Kidney (tissue), 14 donors: ENCODE results near the gene HIBADH. TPM values are rescaled to one million over a fixed set of nuclear protein-coding genes. Genes with fewer than 3 reads are reported as not detected.
A peak's percentile ranks its signal among the peaks of the same experiment; 100 is the strongest.
"Not testable (repeated sequence)": the region's sequence is repeated elsewhere in the genome, so short reads cannot be mapped to it uniquely, and the experiment has no call there.

ENCODE experiments used
- DNase-seq, 5 donors: peaks; one replicate each; pipeline ENCODE4 v3.0.0-alpha.2; 2013 to 2020
- FAIRE-seq: peaks from 2 replicates; lab custom pipeline; 2012; peaks lifted over from hg19 to GRCh38; lab: Jason Lieb, UNC
- H3K27ac ChIP-seq, 2 donors: one replicate each; pipeline ENCODE4 v1.7.0; 2013; ENCODE audit warnings: low read depth in 2 of 2, low read length in 2 of 2, inconsistent platforms in 1 of 2
- H3K27me3 ChIP-seq: one replicate; pipeline ENCODE4 v1.7.1; 2013; ENCODE audit warnings: low read length, inconsistent platforms; ENCODE audit not compliant: control insufficient read depth, insufficient read depth
- H3K36me3 ChIP-seq, 3 donors: one replicate each; pipeline versions ENCODE4 v1.7.0 to v1.7.1; 2013; ENCODE audit warnings: low read length in 3 of 3, control low read depth in 1 of 3, inconsistent platforms in 1 of 3; ENCODE audit not compliant: insufficient read depth in 3 of 3, control insufficient read depth in 2 of 3
- H3K4me1 ChIP-seq, 3 donors: one replicate each; pipeline versions ENCODE4 v1.7.0 to v1.7.1; 2013; ENCODE audit warnings: low read length in 3 of 3, inconsistent platforms in 1 of 3, low read depth in 1 of 3; ENCODE audit not compliant: control insufficient read depth in 2 of 3, insufficient read depth in 2 of 3
- H3K4me3 ChIP-seq, 3 donors: one replicate each; pipeline versions ENCODE4 v1.7.0 to v1.8.1; 2013; ENCODE audit warnings: low read length in 3 of 3, control low read depth in 1 of 3, inconsistent platforms in 1 of 3
- H3K9ac ChIP-seq, 3 donors: one replicate each; pipeline versions ENCODE4 v1.7.0 to v1.7.1; 2013; ENCODE audit warnings: low read length in 3 of 3, control low read depth in 1 of 3, inconsistent platforms in 1 of 3
- H3K9me3 ChIP-seq, 3 donors: one replicate each; pipeline versions ENCODE4 v1.7.0 to v1.7.1; 2013; ENCODE audit warnings: low read length in 3 of 3, control low read depth in 1 of 3, inconsistent platforms in 1 of 3; ENCODE audit not compliant: control insufficient read depth in 2 of 3, insufficient read depth in 1 of 3
- CTCF ChIP-seq: IDR thresholded peaks from 3 replicates; pipeline ENCODE4 v1.5.1; 2012; ENCODE audit warnings: mild to moderate bottlenecking, moderate library complexity, borderline replicate concordance; ENCODE audit not compliant: insufficient read depth; ENCODE audit errors: extremely low read depth
- intact Hi-C: fragments of 100-400 bp; cut with DNase I; formaldehyde crosslinking; loops from one replicate; pipeline ENCODE4 v1.11.1; 2022
- polyA plus RNA-seq: library from polyadenylated mRNA; stranded (reverse); fragments of 350-450 nt; fragmentation: Illumina TruSeq; extraction: RNeasy Lipid Tissue Mini Kit (QIAGEN cat#74804); gene quantifications from one replicate; pipeline ENCODE4 v1.2.3, GENCODE V29; 2014; ENCODE audit warnings: low read depth, low replicate concordance; ENCODE audit not compliant: insufficient read depth
- total RNA-seq: library from RNA; stranded (reverse); fragmentation: NEBNext Ultra II Directional; extraction: Animal tissue kit (Norgen Biotek cat#: 25700); gene quantifications from one replicate; pipeline ENCODE4 v1.2.1, GENCODE V29; 2021
- donor health status: control.
- donor health status: control.
- donor health status: control.
- donor health status: control.
- donor health status: control.
- donor health status: DM: yes; HTN: yes; CAD: no.
- donor health status: Normal renal cell carcinoma (clear cell type).

The HIBADH gene
- total and polyA plus RNA-seq, 2 donors from 2014 or later, result 42.6 to 160 TPM

GRCh38 chr7:27641581-27642230, 21.0 kb downstream of the HIBADH start:
- DNase-seq (no peak), FAIRE-seq (no peak)
- intact Hi-C loops, result no loop called here
- TF ChIP-seq CTCF, result no peak
- Histone ChIP-seq H3K4me3 (peak overlapping the region in 1 of 3 donors; percentile 28), H3K9me3 (no peaks in the 10 kb centered on the region), H3K27ac (peak overlapping the region; percentile 14 to 32), H3K36me3 (no peaks in the 10 kb centered on the region), H3K27me3 (no peaks in the 10 kb centered on the region), H3K9ac (no peak overlapping the region), H3K4me1 (peaks cover 0 to 17% (median 2%) of the 10 kb centered on the region in 3 donors)

- FAIRE-seq, result no peak
- DNase-seq, result peak in 3 of 5 donors; percentile 25 to 67 (median 29)
Measured at GRCh38 chr7:27640884-27641574, 21.7 kb downstream of the HIBADH start.

GRCh38 chr7:27639851-27640250, 22.8 kb downstream of the HIBADH start:
- no peaks in the 10 kb centered on the region for H3K9me3 ChIP-seq
- DNase-seq, result no peak
- FAIRE-seq, result no peak
- H3K9ac ChIP-seq, result no peak overlapping the region
- intact Hi-C loops, result no loop called here
- H3K4me3 ChIP-seq, result no peak overlapping the region
- peaks cover 0 to 17% (median 2%) of the 10 kb centered on the region in 3 donors for H3K4me1 ChIP-seq
- no peaks in the 10 kb centered on the region for H3K27me3 ChIP-seq
- no peaks in the 10 kb centered on the region for H3K36me3 ChIP-seq
- no peak overlapping the region for H3K27ac ChIP-seq
- no peak for TF ChIP-seq CTCF

More at GRCh38 chr7:27640884-27641574, 21.7 kb downstream of the HIBADH start:
- peak overlapping the region in 1 of 3 donors; percentile 16 for H3K4me3 ChIP-seq
- H3K4me1 ChIP-seq, result peaks cover 0 to 17% (median 2%) of the 10 kb centered on the region in 3 donors
- intact Hi-C loops, result no loop called here
- no peak overlapping the region for H3K27ac ChIP-seq
- TF ChIP-seq CTCF, result no peak
- no peaks in the 10 kb centered on the region for H3K27me3 ChIP-seq
- H3K9me3 ChIP-seq, result no peaks in the 10 kb centered on the region
- H3K36me3 ChIP-seq, result no peaks in the 10 kb centered on the region
- H3K9ac ChIP-seq, result no peak overlapping the region

- H3K4me1 ChIP-seq, result peaks cover 0 to 17% (median 2%) of the 10 kb centered on the region in 3 donors
- H3K9me3 ChIP-seq, H3K9ac ChIP-seq, FAIRE-seq, H3K36me3 ChIP-seq, H3K27me3 ChIP-seq, DNase-seq, H3K27ac ChIP-seq, H3K4me3 ChIP-seq, intact Hi-C loops: not testable (repeated sequence)
Measured at GRCh38 chr7:27639048-27639447, 23.6 kb downstream of the HIBADH start.
